Neural progenitor cell (in vitro differentiated cells): ENCODE measurements around the gene C6orf47.

Experiments used
- CTCF ChIP-seq: fragments of 200-600 bp; sonication (generic); IDR thresholded peaks from 2 replicates; pipeline ENCODE4 v1.5.1; 2017; ENCODE audit warnings: antibody characterized with exemption, mild to moderate bottlenecking
- EZH2 ChIP-seq: fragments of 200-600 bp; sonication (generic); IDR thresholded peaks from 2 replicates; pipeline ENCODE4 v1.6.1; 2017; ENCODE audit warnings: antibody characterized with exemption, mild to moderate bottlenecking, moderate library complexity

- TF ChIP-seq CTCF, result no peak
- no peak for TF ChIP-seq EZH2
Measured at GRCh38 chr6:31630177-31630934, 30.2 kb downstream of the C6orf47 start.
